GM12878 (cell line): ENCODE results near the gene PDCD1LG2. TPM values are rescaled to one million over a fixed set of nuclear protein-coding genes. Genes with fewer than 3 reads are reported as not detected.

ENCODE experiments used
- ATAC-seq: fragments of 200-7000 bp; cut with Tn5 transposase; 3 replicates; pipeline ENCODE4 v1.9.1; 2020; ENCODE audit warnings: mild to moderate bottlenecking, moderate library complexity
- BruUV-seq: library from RNA; stranded (reverse); fragments of 400-500 nt; replicated peaks from 2 replicates; lab custom pipeline; 2021; lab: Mats Ljungman, UMichigan
- CTCF ChIA-PET: fragments of 300-600 bp; sonication (Branson Sonifier 250); formaldehyde crosslinking; extraction: SDS; loops from one replicate; lab custom pipeline; 2021; ENCODE audit warnings: inconsistent platforms; lab: Yijun Ruan, JAX
- POLR2A ChIA-PET: fragments of 350-600 bp; formaldehyde crosslinking; extraction: SDS; loops from one replicate; lab custom pipeline; 2021; ENCODE audit warnings: inconsistent platforms; lab: Charles Lee
- RAD21 ChIA-PET: fragments of 300-600 bp; sonication (Branson Sonifier 250); formaldehyde crosslinking; loops from one replicate; lab custom pipeline; 2023; ENCODE audit warnings: antibody characterized with exemption; ENCODE audit not compliant: unreplicated experiment; lab: Charles Lee
- SMC1A ChIA-PET: fragments of 300-600 bp; sonication (Branson Sonifier 250); formaldehyde crosslinking; loops from one replicate; lab custom pipeline; 2023; ENCODE audit not compliant: unreplicated experiment, uncharacterized antibody; lab: Charles Lee
- DNase-seq: peaks from one replicate; pipeline ENCODE4 v3.0.0-alpha.2; 2011; ENCODE audit warnings: low read depth, low spot score
- FAIRE-seq: peaks from 3 replicates; lab custom pipeline; 2011; peaks lifted over from hg19 to GRCh38; lab: Jason Lieb, UNC
- H2AFZ ChIP-seq: 2 replicates; pipeline ENCODE4 v1.6.0; 2011; ENCODE audit warnings: low read depth, low read length, control low read depth; ENCODE audit not compliant: control insufficient read depth
- H3K27ac ChIP-seq: 2 replicates; pipeline ENCODE4 v1.5.1; 2011; ENCODE audit warnings: control low read depth; ENCODE audit not compliant: control insufficient read depth, insufficient read depth
- H3K27me3 ChIP-seq, 2 experiments: replicated peaks in 1 of 2; 2 replicates each; pipeline versions ENCODE4 v1.6.0 to v1.6.1; 2011; ENCODE audit warnings: low read length in 1 of 2; ENCODE audit not compliant: control insufficient read depth in 2 of 2, insufficient read depth in 2 of 2
- H3K36me3 ChIP-seq, 2 experiments: 2 replicates each; pipeline ENCODE4 v1.5.1; 2011; ENCODE audit warnings: low read length in 1 of 2; ENCODE audit not compliant: control insufficient read depth in 2 of 2, insufficient read depth in 2 of 2
- H3K4me1 ChIP-seq: 2 replicates; pipeline ENCODE4 v1.6.1; 2011; ENCODE audit warnings: mild to moderate bottlenecking, low read length, moderate library complexity, mixed read lengths; ENCODE audit not compliant: control insufficient read depth, insufficient read depth
- H3K4me2 ChIP-seq: 2 replicates; pipeline ENCODE4 v1.6.0; 2011; ENCODE audit warnings: control low read depth; ENCODE audit not compliant: control insufficient read depth, insufficient read depth
- H3K4me3 ChIP-seq: fragments of 200-600 bp; sonication (generic); 2 replicates; pipeline ENCODE4 v1.5.1; 2016
- H3K79me2 ChIP-seq: 2 replicates; pipeline ENCODE4 v1.6.0; 2011; ENCODE audit warnings: low read length; ENCODE audit not compliant: control insufficient read depth, insufficient read depth
- H3K9ac ChIP-seq: 2 replicates; pipeline ENCODE4 v1.8.0; 2011; ENCODE audit warnings: low read length, control low read depth, mixed read lengths; ENCODE audit not compliant: control insufficient read depth, insufficient read depth
- H3K9me3 ChIP-seq: replicated peaks from 3 replicates; pipeline ENCODE4 v1.5.1; 2011; ENCODE audit warnings: mild to moderate bottlenecking, low read length; ENCODE audit not compliant: control insufficient read depth, insufficient read depth
- H4K20me1 ChIP-seq: 2 replicates; pipeline ENCODE4 v1.6.0; 2011; ENCODE audit not compliant: control insufficient read depth, insufficient read depth
- BMI1 ChIP-seq: fragments of 450-650 bp; IDR thresholded peaks from 2 replicates; pipeline ENCODE4 v1.6.1; 2016; ENCODE audit warnings: mild to moderate bottlenecking, moderate library complexity, borderline replicate concordance
- CBX3 ChIP-seq: fragments of 200-600 bp; sonication (generic); IDR thresholded peaks from 2 replicates; pipeline ENCODE4 v1.6.1; 2016; ENCODE audit warnings: low read depth, borderline replicate concordance
- E4F1 ChIP-seq: fragments of 450-650 bp; IDR thresholded peaks from 2 replicates; pipeline ENCODE4 v1.6.1; 2018; ENCODE audit warnings: borderline replicate concordance, mild to moderate bottlenecking; ENCODE audit not compliant: partially characterized antibody
- NKRF ChIP-seq: fragments of 450-650 bp; conservative IDR thresholded peaks from 2 replicates; pipeline ENCODE4 v1.6.1; 2017; ENCODE audit warnings: mild to moderate bottlenecking, moderate library complexity
- PML ChIP-seq: IDR thresholded peaks from 2 replicates; pipeline ENCODE4 v1.6.1; 2012; ENCODE audit warnings: low read length, inconsistent platforms
- SRF ChIP-seq, 2 experiments: IDR thresholded peaks; 2 replicates each; pipeline ENCODE4 v1.6.1; 2011; ENCODE audit warnings: low read depth in 2 of 2, low read length in 2 of 2, mild to moderate bottlenecking in 1 of 2, moderate library complexity in 1 of 2
- TCF3 ChIP-seq: IDR thresholded peaks from 2 replicates; pipeline ENCODE4 v1.6.1; 2012; ENCODE audit warnings: low read depth, mild to moderate bottlenecking, low read length, borderline replicate concordance; ENCODE audit not compliant: insufficient read depth
- ZNF24 ChIP-seq: fragments of 450-650 bp; IDR thresholded peaks from 2 replicates; pipeline ENCODE4 v1.6.1; 2017; ENCODE audit warnings: antibody characterized with exemption, mild to moderate bottlenecking
- WGBS: methylation state at CpG from one replicate; pipeline ENCODE4 v1.1.6; 2016; ENCODE audit warnings: low lambda C conversion rate; ENCODE audit not compliant: insufficient replicate concordance, insufficient coverage; ENCODE audit errors: missing lambda C conversion rate; 5-methylcytosine and 5-hydroxymethylcytosine counted together
- in situ Hi-C: fragments of 300-500 bp; cut with MboI; formaldehyde crosslinking; loops from 9 replicates; pipeline ENCODE4 v1.14.3; 2018; ENCODE audit warnings: mixed read lengths
- intact Hi-C: fragments of 100-400 bp; cut with micrococcal nuclease; formaldehyde crosslinking; loops from one replicate; pipeline ENCODE4 v1.14.2; 2022; ENCODE audit not compliant: unreplicated experiment
- polyA plus RNA-seq, 11 experiments: library from polyadenylated mRNA; depleted of rRNA in 4 of 11; unstranded in 6 of 11; stranded (reverse) in 5 of 11; fragments of >200 nt; fragmentation: Nextera tagmentation in 4 of 11; fragmentation: Illumina TruSeq in 1 of 11; extraction: Ambion mirVana in 4 of 11; extraction: Trizol in 1 of 11; gene quantifications; 1 replicate in 1 of 11; 2 replicates in 10 of 11; pipeline versions ENCODE4 v1.2.1 to v1.2.3, GENCODE V29; 2011 to 2016; ENCODE audit warnings: inconsistent platforms in 2 of 11, missing spikeins in 2 of 11, low read depth in 1 of 11
- total RNA-seq, 4 experiments: library from RNA; depleted of rRNA in 3 of 4; stranded (reverse); fragments of >200 nt in 3 of 4; fragmentation: Illumina TruSeq in 1 of 4; extraction: Trizol in 1 of 4; gene quantifications; 2 replicates each; pipeline versions ENCODE4 v1.2.1 to v1.2.3, GENCODE V29; 2013 to 2021

The PDCD1LG2 gene
- total and polyA plus RNA-seq, 10 of the 15 experiments (the other 5 are each of a cell fraction or from before 2014, with no cell fraction given) = 1.5 to 37.3 (median 3.0) TPM

- ATAC-seq (no peak), FAIRE-seq (no peak), DNase-seq (no peak)
- H3K4me1 ChIP-seq = peaks cover 16% of the 10 kb centered on the region
- H3K4me3 ChIP-seq = no peak overlapping the region
- no TSS peak for BruUV-seq
- in situ Hi-C loops (no loop called here), intact Hi-C loops (no loop called here)
- POLR2A ChIA-PET = interaction anchor here (0.6 to 1.5 kb wide), 5 partner anchors 9 to 534 kb away, joined by 3 to 10 read pairs (median 3); partner anchors contain the start of gene PDCD1LG2
- H2AFZ ChIP-seq = no peak overlapping the region
- no peak overlapping the region for H3K4me2 ChIP-seq
- H3K36me3 ChIP-seq = no peaks in the 10 kb centered on the region; a peak in 1 of 4 replicates
- CTCF ChIA-PET = interaction anchor here (0.6 to 3.1 kb wide), 5 partner anchors 10 to 111 kb away, joined by 3 to 14 read pairs (median 4); no protein-coding TSS in a partner anchor
- SMC1A ChIA-PET = interaction anchor here (0.6 to 2.1 kb wide), 14 partner anchors 10 to 1368 kb away, joined by 3 to 11 read pairs (median 4); partner anchors contain the start of gene PDCD1LG2
- WGBS = 75% methylated on average over 9 of the region's 9 CpGs
- no peaks in the 10 kb centered on the region for H3K79me2 ChIP-seq
- H3K9ac ChIP-seq = no peak overlapping the region
- H3K27me3 ChIP-seq = no peaks in the 10 kb centered on the region
- no peaks in the 10 kb centered on the region for H4K20me1 ChIP-seq
- no peak for TF ChIP-seq TCF3
- TF ChIP-seq ZNF24 = no peak
- no peak for TF ChIP-seq PML
- no peak for TF ChIP-seq SRF (IDR thresholded peaks at IDR 0.05; ENCODE audit: low read depth in 2 of 2, low read length in 2 of 2)
- TF ChIP-seq CBX3 = no peak
- no peak for TF ChIP-seq BMI1
- no peak for TF ChIP-seq NKRF
- TF ChIP-seq E4F1 = no peak
- TF ChIP-seq, all 136 proteins: peak for 0
- Histone ChIP-seq H3K27ac (no peak overlapping the region), H3K9me3 (no peaks in the 10 kb centered on the region)
- RAD21 ChIA-PET = interaction anchor here (1.8 to 2.3 kb wide), 2 partner anchors 10 to 47 kb away, joined by 4 to 8 read pairs; no protein-coding TSS in a partner anchor
These were observed 20.5 kb upstream of the PDCD1LG2 start for GRCh38 chr9:5489630-5490490.
